NT2/D1 (cell line): ENCODE results near the gene TSPAN9.

Experiments used
- SUZ12 ChIP-seq: IDR thresholded peaks from 2 replicates; pipeline ENCODE4 v1.6.1; 2011; ENCODE audit not compliant: insufficient read length, insufficient read depth; ENCODE audit errors: extremely low read depth
- YY1 ChIP-seq: IDR thresholded peaks from 2 replicates; pipeline ENCODE4 v1.6.1; 2011; ENCODE audit not compliant: insufficient read length, insufficient read depth
- ZNF274 ChIP-seq: IDR thresholded peaks from 2 replicates; pipeline ENCODE4 v1.6.1; 2011; ENCODE audit warnings: mild to moderate bottlenecking, low read depth, low read length

- TF ChIP-seq YY1 = no peak
- no peak for TF ChIP-seq ZNF274
- no peak for TF ChIP-seq SUZ12
Observed at GRCh38 chr12:3030821-3031429, 46.3 kb upstream of the TSPAN9 start.
